Fibroblast of upper back skin (primary cell): ENCODE measurements around the gene CD72.
"Not testable (repeated sequence)": the region's sequence is repeated elsewhere in the genome, so short reads cannot be mapped to it uniquely, and the experiment has no call there.

Source experiments
- DNase-seq: peaks from one replicate; pipeline ENCODE4 v3.0.0-alpha.2; 2013

Gene CD72

DNA sequence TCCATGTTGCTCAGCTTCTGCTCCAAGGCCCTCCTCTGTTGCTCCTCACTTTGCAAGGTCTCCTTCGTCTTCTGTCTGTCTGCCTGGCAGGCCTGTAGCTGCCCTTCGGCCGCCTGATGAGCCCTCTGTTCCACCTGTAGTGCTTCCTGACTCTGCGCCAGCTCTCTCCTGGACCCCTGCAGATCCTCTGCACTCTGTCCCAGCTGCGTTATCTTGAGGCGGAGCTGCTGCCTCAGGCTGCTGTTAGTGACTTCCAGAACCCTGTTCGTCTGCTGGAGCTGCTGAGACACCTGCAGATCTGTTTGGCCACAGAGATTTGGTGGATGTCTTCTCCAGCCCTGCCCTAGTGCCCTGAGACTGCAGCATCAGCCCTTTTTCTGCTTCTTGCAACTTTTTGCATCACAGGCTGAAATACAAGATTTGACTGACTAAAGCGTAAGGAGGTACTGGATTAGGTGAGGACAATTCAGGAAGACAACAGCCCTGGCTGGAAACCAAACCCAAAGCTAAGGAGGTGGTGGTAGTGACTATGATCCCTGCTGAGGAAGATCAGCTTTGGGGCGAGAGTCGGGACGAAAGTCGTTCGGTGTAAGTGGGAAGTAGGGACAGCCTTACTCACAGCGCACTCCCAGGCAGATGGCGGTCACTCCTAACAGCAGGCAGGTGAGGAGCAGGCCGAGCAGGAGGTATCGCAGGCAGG is 2.1 kb downstream of the CD72 start:
- no peak for DNase-seq

DNA sequence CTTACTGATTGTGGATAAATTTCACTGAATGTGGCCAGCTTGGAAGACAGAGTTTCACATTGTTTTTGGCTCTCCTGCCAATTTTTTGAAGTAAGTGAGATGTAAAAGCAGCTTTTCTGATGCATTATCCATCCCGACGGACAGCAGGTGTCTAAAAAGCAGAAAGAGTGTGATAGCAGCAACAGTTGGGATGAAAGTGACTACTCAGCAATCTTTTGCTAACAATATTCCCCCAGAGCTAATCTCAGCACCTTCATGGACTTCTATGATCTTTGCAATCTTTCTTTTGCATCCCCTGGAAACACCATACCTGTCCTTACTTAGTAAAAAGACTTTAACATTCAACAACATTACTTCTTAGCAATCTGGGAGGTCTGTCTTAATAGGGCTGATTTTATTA is 5.4 kb downstream of the CD72 start:
- DNase-seq = no peak

DNA sequence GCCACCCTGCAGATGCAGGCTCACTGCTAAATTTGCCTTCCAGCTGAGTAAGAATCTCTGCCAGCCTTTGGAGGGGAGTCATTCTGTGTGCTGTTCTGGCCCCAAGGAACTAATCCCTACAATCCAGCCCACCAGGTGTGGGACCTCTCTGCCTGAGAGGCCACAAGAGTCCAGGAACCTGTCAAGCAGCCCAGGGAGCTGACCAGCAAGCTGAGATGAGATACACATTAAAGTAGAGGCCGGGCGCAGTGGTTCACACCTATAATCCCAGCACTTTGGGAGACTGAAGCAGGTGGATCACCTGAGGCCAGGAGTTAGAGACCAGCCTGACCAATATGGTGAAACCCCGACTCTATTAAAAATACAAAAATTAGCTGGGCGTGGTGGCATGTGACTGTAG is 6.1 kb downstream of the CD72 start:
- not testable (repeated sequence) for DNase-seq

DNA sequence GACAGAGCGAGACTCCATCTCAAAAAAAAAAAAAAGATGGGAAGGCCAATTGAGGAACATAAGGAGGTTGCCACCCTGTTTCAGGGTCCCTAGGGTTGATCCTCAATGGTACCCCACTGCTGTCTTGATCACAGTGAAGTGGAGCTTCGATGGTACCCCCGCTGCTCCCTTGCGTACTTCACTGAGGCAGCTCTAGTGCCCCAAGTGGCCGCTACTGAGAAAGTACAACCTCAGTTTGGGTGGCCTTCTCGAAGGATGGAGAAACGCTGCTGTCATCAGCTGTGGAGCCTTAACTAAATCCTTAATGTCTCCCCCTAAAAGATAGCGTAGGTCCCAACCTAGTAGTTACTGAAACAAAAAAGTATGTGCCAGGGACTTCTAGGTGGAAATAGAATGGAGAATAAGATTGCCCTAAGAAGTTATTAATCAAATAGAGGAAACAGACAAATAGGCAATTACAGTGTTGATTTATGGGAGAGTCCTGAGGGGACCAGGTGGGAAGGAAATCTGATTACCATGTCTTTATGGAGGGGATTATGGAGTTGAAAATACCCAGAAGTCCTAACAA is 6.9 kb downstream of the CD72 start:
- DNase-seq = peak; percentile 38

DNA sequence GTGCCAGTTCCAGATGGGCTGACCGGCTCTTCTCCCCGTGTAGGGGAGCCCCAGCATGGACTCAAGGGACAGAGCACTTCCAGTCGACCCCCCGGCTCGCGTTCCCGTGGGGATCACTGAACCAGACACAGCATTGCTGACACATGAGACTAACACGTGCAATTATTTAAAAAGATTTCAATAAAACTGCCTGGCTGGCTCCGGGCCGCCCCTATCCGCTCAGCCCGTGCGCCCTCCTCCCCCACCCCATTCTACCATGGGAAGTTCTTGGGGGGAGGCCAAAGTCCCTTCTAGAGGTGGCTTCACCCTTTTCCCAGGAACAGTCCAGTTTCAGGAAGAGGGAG is 8.4 kb downstream of the CD72 start:
- no peak for DNase-seq

DNA sequence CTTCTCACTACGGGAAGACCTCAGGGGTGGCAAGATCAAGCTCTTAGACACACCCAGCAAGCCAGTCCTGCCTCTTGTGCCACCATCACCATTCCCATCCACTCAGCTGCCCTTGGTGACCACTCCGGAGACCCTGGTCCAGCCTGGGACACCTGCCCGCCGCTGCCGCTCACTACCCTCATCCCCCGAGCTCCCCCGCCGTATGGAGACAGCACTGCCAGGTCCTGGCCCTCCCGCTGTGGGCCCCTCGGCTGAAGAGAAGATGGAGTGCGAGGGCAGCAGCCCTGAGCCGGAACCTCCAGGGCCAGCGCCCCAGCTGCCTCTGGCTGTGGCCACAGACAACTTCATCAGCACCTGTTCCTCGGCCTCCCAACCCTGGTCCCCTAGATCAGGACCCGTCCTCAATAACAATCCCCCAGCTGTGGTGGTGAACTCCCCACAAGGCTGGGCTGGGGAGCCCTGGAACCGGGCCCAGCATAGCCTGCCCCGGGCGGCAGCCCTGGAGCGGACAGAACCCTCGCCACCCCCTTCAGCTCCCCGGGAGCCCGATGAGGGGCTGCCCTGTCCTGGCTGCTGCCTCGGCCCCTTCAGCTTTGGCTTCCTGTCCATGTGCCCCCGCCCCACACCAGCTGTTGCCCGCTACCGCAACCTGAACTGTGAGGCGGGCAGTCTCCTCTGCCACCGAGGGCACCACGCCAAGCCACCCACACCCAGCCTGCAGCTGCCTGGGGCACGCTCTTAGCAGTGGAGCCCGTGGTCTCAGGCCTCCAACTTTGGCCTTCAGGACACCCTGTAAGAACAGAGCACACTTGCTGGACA is 9.0 kb downstream of the CD72 start:
- DNase-seq = no peak

DNA sequence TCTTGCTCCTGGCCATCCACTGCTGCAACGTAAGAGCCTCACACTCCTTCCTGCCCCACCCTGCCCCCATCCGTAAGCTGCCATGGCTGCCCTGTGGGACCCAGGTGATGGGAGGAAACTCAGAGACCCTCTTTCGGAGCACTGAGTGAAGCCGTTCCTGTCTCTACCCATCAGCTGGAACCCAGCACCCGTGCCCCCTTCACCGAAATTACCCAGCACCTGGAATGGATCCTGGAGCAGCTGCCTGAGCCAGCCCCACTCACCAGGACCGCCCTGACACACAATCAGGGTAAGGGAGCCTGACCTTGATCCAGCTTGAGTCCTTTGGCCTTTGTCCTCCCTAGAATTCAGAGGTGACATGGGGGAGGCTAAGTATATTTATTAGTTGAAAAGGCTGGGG is 10.0 kb downstream of the CD72 start:
- no peak for DNase-seq

DNA sequence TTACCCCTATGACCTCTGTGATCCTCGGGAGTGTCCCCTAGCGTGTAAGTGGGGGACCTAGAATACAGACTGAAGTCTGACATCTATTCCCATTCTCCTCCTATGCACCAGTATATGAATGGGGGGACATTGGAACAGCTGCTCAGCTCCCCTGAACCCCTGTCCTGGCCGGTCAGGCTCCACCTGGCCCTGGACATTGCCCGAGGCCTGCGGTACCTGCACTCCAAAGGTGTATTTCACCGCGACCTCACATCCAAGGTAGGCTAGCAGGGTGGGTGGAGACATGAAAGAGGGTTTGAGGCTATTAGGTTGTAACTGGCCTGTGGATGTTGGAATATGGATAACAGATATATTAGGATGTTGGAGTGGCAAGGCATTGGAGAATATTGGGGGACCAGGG is 11.5 kb downstream of the CD72 start:
- no peak for DNase-seq

DNA sequence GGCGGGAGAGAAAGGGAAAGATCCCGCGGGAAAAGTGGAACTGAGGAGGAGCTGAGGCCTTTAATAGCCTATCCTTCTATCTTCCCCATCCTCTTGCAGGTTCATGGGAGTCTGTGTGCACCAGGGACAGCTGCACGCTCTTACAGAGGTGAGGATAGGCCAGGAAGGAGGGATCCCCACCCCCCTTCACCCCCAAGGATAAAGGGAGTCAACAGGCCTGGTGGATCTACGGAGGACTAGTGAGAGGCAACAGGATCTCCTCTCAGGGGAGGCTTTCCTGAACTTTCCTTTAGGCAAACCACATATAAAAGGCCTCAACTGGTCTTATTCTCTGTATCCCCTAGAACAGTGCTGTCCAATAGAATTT is 12.1 kb downstream of the CD72 start:
- no peak for DNase-seq

DNA sequence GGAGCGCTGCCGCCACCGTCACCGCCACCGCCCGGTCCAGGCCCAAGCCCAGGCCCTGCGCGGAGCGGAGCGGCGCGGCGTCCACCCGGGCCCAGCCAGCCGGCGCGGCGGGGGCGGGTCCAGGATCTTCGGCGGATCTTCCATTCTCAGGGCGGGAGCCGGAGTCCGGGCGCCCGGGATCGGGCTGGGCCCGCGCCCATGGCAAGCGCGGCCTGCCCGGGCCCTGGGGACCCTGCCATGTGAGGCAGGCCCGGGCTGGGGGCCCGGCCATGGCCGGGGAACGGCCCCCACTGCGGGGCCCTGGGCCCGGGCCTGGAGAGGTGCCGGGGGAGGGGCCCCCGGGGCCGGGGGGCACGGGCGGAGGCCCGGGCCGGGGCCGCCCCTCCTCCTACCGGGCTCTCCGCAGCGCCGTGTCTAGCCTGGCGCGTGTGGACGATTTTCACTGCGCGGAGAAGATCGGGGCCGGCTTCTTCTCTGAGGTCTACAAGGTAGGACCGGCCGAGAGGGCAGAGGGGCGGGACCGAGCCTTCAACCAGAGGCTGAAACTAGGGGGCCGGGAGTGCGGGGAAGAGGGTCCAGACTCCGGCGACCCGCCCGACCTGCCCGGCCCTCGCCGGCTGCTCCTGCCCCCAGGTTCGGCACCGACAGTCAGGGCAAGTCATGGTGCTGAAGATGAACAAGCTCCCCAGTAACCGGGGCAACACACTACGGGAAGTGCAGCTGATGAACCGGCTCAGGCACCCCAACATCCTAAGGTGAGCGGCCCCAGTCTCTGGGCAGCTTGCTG is 12.7 kb downstream of the CD72 start:
- DNase-seq = no peak

DNA sequence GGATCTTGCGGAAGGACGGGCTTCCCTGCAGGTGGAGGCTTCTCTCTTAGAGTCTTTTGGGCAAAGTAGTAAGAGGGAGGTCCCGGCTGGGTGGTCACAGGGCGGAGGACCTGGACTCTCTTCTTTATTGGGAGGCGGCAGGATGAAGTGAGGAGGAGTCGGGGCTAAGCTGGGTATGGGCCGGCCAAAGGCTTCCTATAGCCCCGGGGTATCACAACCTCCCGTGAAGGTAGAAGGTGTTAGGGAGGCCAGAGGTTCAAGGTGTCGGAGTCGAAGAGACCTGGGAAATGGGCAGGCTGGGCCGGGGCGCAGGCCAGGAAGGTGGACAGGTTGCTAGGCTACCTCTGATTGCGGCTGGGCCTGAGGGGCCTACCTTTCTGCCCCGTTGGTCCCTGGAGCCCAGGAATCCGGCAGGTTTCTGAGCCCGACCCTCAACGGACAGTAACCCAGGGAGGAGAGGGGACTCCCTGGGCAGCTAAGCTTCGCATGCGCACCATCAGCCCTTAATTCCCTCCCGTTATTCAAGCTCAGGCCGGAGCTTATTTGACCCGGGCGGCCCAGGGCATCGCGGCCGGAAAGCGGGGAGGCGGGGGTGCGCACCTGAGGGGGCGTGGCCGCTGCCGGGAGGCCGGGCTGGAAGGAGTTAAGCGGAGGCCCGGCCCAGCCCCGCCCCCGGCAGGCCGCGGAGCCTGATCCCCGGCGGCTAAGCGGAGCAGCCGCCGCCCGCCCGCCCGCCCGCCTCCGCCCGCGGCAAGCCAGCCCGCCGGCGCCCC is 13.4 kb downstream of the CD72 start, which contains the start of gene TESK1:
Gene TESK1, plus strand, starts transcription at position 685 of the 773 bp plus-strand sequence. CDS start 358 bp downstream, outside the sequence.
- DNase-seq = peak; percentile 44

DNA sequence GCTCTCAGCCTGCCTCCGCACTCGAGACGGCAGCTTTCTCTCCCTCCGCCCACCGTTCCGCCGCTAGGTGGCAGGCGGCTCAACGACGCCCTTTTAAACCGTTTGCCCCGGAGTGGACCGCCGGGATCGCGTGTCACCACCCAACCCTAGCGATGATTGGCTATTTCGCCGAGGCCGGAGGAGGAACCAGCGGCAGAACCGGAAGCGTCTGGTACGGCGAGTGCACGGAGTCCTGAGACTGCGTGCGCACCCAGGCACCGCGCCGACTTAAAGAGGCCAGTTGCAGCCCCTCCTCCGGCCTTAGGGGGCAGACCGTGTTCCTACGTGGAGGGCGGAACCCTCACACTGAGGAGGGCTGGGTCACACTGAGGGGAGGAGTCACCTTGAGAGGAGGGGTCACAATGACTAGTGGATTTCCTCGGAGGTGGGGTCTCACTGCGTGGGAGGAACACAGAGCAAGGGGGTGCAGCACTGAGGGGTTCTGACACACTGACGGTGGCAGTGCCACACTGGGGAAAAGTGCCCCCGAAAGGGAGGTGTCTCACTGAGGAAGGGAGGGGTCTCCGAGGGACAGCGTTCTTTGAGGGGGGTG is 14.1 kb downstream of the CD72 start:
- peak; percentile 100 for DNase-seq

DNA sequence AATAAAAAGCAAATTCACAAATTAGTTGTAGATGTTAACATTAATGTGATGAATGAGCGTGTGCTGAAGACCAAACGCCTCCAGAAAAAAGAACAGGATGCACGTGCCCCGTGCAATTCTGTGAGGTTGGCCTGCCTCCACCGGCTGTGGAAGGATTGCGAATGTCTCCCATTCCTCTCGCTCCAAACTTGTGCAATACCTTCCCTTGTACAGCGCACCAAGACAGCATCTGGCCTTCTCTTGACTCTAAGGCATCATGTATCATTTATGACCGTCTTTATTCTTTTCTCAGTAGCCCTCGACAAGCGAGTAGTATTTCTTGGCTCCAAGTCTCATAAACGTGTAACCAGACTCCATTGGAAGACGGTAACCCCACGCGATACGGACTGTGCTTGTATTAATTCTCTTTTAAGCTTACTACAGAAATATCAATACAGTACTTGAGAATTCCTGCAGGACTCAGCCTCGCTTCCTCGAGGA is 14.7 kb downstream of the CD72 start:
- DNase-seq = peak; percentile 85

DNA sequence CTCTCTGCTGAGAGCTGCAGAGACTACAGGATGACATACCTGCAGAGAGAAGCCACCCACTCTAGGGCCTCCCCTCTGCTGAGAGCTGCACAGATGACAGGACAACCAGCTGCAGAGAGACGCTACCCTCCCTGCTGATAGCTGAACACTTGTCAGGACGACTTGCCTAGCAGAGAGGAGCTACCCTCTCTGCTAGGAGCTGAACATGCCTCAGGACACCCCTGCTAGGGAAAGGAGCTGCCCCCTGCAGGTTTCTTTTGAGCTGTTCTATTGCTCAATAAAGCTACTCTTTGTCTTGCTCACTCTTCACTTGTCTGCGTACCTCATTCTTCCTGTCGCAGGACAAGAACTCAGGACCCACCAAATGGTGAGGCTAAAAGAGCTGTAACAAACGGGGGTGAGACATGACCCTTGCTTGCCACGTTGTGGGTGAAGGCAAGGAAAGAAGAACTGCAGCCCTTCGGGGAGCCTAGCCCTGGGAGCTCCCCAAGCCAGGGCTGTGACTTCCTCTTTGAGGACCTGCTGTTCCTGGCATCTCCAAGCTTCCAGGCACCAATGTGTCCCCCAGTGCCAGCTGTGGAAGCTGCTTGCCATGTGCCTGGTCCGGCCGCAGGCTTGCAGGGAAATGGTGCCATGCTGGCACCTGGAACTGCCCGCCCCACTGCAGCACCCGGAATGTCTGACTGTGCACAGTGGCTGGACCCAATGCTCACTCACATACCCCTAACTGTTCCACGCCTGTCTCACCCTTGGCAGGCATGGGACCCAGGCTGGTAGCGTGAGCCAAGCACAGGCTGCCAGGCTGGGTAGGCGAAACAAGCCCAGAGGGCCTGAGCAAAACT is 18.2 kb downstream of the CD72 start:
- no peak for DNase-seq

DNA sequence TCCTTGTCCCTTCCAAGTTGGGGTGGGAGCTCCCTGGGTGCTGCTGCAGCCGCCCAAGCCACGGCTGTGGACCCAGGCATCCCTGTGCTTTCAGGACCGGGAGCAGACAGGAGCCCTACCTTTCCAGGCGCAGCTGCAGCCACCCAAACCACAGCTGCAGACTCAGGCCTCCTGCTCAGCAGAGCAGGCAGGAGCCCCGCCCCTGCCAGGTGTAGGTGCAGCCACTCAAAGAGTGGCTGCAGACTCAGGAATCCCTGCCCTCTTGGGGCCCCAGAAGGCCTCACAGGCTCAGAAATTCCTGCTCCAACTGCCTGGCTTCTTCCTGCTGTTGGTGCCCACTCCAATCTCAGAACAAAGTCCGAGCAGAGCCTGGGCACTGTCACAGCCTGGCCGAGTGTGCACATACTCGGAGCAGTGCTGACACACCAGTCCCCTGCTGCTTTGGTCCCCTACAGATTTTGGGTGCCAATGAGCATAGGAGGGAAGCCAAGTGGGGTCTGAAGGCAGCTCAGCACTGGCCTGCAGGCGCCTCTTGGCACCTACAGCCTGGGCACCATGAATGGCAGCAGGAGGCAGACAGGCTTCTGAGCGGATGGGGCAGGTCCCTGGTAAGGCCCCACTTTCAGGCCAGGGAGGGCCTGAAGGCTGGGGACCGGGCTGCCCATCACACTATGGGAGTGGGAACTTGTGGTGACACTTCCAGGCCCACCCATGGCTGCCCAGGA is 19.2 kb downstream of the CD72 start:
- DNase-seq = no peak

DNA sequence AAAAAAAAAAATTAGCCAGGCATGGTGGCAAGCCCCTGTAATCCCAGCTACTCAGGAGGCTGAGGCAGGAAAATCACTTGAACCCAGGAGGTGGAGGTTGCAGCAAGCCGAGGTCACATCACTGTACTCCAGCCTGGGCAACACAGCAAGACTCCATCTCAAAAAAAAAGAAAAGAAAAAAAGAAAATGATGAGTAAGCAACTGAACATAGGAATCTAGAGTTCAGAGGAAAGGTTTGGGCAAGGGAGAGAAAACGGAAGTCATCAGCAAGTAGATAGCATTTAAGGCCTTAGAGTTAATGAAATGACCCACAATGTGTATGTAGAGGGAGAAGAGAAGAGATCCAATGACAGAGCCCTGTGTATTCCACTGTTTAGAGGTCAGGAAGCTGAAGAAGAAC is 21.3 kb downstream of the CD72 start:
- not testable (repeated sequence) for DNase-seq

DNA sequence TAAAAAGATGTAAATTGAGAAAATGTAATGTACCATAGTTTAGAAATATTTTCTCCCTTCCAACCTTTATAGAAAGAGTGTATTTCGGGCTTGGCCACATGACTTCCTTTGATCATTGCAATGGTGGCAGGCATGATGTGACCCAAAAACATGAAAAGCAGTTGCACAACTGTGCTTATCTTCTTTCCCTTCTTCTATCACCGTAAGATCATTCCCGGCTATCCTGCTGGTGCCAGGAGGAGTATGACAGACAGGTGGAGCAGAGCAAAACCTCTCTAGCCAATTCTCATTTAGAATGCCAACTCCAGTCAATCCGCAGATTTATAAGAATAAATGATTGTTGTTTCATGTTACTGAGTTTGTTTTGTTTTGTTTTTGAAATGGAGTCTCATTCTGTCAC is 23.7 kb downstream of the CD72 start:
- no peak for DNase-seq

DNA sequence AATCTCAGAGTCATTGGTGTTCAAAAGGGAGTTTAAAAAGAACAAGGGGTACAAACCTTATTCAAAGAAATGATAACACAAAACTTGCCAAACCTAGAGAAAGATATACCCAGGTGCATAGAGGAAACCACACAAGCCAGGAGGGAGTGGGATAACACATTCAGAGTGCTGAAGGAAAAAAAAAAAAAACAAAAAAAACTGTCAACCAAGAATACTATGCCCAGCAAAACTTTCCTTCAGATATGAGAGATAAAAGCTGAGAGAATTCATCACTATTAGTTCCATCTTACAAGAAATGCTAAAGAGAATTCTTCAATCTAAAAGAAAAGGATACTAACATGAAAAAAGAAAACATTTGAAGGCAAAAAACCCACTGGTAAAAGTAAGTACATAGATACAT is 24.6 kb downstream of the CD72 start:
- DNase-seq = no peak

DNA sequence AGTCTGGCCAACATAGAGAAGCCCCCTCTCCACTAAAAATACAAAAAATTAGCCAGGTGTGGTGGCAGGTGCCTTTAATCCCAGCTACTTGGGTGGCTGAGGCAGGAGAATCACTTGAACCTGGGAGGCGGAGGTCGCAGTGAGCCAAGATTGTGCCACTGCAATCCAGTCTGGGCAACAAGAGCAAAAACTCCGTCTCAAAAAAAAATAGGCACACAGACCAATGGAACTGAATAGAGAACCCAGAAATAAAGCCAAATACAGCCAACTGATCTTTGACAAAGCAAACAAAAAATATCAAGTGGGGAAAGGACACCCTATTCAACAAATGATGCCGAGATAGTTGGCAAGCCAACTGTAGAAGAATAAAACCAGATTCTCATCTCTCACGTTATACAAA is 29.7 kb downstream of the CD72 start:
- not testable (repeated sequence) for DNase-seq

DNA sequence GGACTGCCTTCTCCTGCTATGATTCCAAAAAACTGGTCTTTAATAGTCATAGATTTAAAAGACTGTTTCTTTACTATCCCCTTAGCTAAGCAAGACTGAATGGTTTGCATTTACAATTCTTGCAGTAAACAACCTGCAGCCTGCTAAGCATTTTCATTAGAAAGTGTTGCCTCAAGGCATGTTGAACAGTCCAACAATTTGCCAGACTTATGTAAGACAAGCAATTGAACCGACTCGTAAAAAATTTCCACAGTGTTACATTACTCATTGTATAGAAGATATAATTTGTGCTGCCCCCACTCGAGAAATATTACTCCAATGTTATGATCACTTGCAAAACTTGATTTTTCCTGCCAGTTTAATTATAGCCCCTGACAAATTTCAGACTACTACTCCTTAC is 33.5 kb downstream of the CD72 start:
- not testable (repeated sequence) for DNase-seq
